GM10266 (cell line): Measurements from ENCODE around the gene PDZRN3.

Experiments used
- DNase-seq: peaks from one replicate; pipeline ENCODE4 v3.0.0; 2012; ENCODE audit errors: extremely low spot score
- CTCF ChIP-seq: IDR thresholded peaks from 2 replicates; pipeline ENCODE4 v1.5.1; 2012; ENCODE audit warnings: mild to moderate bottlenecking, low read depth; ENCODE audit not compliant: control insufficient read depth, insufficient read depth; ENCODE audit errors: missing control alignments

The PDZRN3 gene

DNA sequence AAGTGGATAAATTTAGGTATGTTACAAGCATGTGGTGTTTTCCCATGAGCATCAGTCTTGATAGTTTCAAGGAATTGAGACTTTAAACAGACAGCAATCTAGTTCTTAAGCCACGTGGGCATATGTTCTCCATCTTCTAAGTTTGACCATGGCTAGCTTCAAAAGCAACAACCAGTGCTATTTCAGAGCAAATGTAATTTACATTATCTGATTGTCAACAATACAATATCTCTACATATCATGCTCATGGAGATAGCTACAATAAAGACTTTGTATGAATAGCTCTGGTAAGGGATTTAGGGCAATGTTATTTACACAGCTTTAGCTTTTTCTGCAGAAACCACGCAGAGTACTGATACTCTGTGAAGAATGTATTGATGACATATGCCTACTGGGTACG lies 38.8 kb upstream of the PDZRN3 start:
- TF ChIP-seq CTCF = no peak
- DNase-seq = no peak

GRCh38 chr3:73661265-73661664 lies 36.5 kb upstream of the PDZRN3 start:
- no peak for TF ChIP-seq CTCF
- no peak for DNase-seq

GRCh38 chr3:73658227-73658626 lies 33.5 kb upstream of the PDZRN3 start:
- TF ChIP-seq CTCF = no peak
- DNase-seq = no peak

DNA sequence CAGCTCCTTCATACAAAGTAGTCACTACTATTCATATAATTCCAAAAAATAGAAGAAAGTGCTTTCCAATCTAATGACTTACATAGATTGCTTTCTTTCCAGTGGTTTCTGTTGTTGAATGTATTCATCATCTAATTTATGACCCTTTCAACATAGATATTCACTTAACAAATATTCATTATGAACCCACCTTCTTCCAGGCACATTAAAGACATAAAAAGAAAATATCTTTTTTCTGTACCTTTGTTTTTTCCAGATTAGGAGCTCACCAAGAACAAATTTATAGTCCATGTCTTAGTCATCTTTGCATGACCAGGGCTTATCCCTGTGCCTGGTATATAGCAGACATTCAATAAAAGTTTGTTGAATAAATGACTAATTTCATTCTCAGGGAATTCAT lies 32.4 kb upstream of the PDZRN3 start:
- no peak for DNase-seq

GRCh38 chr3:73656241-73656890 lies 31.6 kb upstream of the PDZRN3 start:
- no peak for TF ChIP-seq CTCF
- DNase-seq = no peak

More for the DNA sequence above, 32.4 kb upstream of the PDZRN3 start:
- no peak for TF ChIP-seq CTCF

DNA sequence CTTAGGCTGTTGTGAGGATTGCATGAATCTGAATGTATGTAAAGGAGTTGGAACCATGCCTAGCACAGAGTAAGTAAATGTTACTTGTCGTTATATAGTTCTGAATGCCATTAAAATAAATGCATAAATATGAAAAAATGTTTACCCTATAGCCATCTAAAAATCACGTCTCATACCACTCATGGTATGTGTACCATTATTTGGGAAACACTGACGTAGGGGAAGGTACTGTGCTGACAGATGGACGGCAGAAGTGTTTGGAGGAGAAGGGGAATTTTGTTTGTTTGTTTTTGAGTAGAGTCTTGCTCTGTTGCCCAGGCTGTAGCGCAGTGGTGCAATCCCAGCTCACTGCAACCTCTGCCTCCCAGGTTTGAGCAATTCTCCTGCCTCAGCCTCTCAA lies 30.5 kb upstream of the PDZRN3 start:
- no peak for TF ChIP-seq CTCF
- DNase-seq = no peak

- TF ChIP-seq CTCF = no peak
- DNase-seq = no peak
These were observed 29.1 kb upstream of the PDZRN3 start for GRCh38 chr3:73653877-73654276.
